ENCODE results near the gene CDC42BPA. TPM values are rescaled to one million over a fixed set of nuclear protein-coding genes. Genes with fewer than 3 reads are reported as not detected.

The CDC42BPA gene
- total RNA-seq, 1 experiment from 2014 or later, result 32.0 TPM

DNA sequence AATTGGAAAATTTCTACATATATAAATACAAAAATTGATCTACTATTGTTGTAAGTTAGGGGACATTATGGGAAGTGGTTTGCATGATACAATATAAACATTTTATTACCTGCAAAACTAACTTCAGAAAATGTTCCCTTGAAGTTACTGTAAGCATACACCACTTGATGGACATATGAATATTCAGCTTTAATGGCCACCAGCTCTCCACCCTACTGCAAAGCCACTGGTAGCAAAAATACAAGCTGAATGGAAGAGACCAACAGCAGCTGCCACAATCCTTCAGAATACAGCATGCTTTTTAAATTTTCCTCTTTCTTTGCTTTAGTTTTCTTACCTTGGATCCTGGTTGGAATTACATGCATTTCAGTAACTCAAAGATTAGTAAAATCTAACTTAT, 308.4 kb downstream of the CDC42BPA start:
- Histone ChIP-seq H3K9ac (ENCODE audit: low read length) (no peak overlapping the region), H4K20me1 (ENCODE audit: low read length) (no peaks in the 10 kb centered on the region), H3F3A (ENCODE audit: low read length, unreplicated experiment) (no peaks in the 10 kb centered on the region), H2AFZ (ENCODE audit: low read length) (no peak overlapping the region), H3K9me3 (ENCODE audit: low read length) (no peaks in the 10 kb centered on the region), H3K4me1 (ENCODE audit: insufficient read depth, low read length) (no peaks in the 10 kb centered on the region), H3K4me3 (ENCODE audit: low read length) (no peak overlapping the region), H3K27me3 (ENCODE audit: low read length) (no peaks in the 10 kb centered on the region), H3K27ac (ENCODE audit: low read length) (no peak overlapping the region), H3K9me2 (replicated peaks; ENCODE audit: low read length) (no peaks in the 10 kb centered on the region), H3K4me2 (ENCODE audit: low read length) (no peak overlapping the region), H3K36me3 (ENCODE audit: low read depth, low read length) (no peaks in the 10 kb centered on the region), H3K79me2 (ENCODE audit: low read length) (no peaks in the 10 kb centered on the region)
- no TSS peak for BruUV-seq (replicated peaks)
- TF ChIP-seq EZH2 (IDR thresholded peaks at IDR 0.05; ENCODE audit: low read length, unreplicated experiment) (no peak), EZH2phosphoT487 (IDR thresholded peaks at IDR 0.05; ENCODE audit: borderline replicate concordance, low read length) (no peak)
- TF ChIP-seq, protein P1, sequence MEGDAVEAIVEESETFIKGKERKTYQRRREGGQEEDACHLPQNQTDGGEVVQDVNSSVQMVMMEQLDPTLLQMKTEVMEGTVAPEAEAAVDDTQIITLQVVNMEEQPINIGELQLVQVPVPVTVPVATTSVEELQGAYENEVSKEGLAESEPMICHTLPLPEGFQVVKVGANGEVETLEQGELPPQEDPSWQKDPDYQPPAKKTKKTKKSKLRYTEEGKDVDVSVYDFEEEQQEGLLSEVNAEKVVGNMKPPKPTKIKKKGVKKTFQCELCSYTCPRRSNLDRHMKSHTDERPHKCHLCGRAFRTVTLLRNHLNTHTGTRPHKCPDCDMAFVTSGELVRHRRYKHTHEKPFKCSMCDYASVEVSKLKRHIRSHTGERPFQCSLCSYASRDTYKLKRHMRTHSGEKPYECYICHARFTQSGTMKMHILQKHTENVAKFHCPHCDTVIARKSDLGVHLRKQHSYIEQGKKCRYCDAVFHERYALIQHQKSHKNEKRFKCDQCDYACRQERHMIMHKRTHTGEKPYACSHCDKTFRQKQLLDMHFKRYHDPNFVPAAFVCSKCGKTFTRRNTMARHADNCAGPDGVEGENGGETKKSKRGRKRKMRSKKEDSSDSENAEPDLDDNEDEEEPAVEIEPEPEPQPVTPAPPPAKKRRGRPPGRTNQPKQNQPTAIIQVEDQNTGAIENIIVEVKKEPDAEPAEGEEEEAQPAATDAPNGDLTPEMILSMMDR (conservative IDR thresholded peaks at IDR 0.05; ENCODE audit: low read depth, low read length), result no peak
- DNase-seq (no peak), ATAC-seq (no peak)
- ChIA-PET POLR2A (ENCODE audit: unreplicated experiment) (no interaction called here), CTCF (interaction anchor here (0.6 kb wide), 1 partner anchor 314 kb away, joined by 4 read pairs; no protein-coding TSS in a partner anchor)
- intact Hi-C loops (cut with micrococcal nuclease), result no loop called here

DNA sequence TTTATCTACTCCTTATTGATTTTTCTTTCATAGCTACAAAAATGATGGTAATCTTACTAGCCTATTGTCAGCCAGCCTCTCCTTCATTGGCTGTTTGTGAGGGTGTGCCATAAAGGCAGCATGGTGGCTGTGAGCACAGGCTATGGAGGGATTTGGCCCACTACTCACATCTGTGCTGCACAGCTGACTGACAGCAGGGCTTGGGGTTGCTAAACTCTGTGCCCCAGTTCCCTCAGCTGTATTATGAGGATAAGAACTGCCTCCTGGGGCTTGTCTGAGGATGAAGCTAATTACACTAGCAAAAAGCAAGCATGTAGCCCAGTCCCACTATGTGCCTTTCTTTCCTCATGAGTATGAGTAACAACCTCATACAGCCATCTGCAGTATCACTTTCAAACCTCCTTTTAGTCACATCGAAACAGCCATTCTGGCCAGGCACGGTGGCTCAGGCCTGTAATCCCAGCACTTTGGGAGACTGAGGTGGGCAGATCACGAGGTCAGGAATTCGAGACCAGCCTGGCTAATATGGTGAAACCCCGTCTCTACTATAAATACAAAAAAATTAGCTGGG, 312.0 kb downstream of the CDC42BPA start:
- no peak overlapping the region for H3K4me3 ChIP-seq (ENCODE audit: low read length)
- no peak for ATAC-seq
- no TSS peak for BruUV-seq (replicated peaks)

DNA sequence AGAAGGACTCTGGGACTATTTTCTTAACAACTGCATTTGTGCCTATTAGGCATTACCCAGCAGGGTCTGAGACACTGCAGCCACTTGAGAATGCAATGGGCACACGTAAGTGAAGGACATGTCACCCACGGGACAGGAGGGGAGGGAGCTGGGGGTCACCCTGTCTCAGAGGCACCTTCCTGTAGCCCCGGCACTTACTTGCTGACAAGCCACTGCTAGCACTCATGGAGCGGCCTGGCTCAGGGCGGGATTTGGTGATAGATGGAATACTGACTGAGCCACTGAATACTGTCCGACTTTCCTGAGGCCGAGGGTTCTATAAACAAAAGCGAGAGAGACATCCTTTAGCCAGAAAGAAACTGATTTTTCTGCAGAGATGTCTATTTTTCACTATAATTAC, 313.5 kb downstream of the CDC42BPA start:
- TF ChIP-seq, protein P1 (conservative IDR thresholded peaks at IDR 0.05; ENCODE audit: low read depth, low read length), result no peak
- TF ChIP-seq EZH2phosphoT487 (IDR thresholded peaks at IDR 0.05; ENCODE audit: borderline replicate concordance, low read length) (no peak), EZH2 (IDR thresholded peaks at IDR 0.05; ENCODE audit: low read length, unreplicated experiment) (no peak)
- Histone ChIP-seq H3K9ac (ENCODE audit: low read length) (no peak overlapping the region), H4K20me1 (ENCODE audit: low read length) (no peaks in the 10 kb centered on the region), H3K9me3 (ENCODE audit: low read length) (no peaks in the 10 kb centered on the region), H3K9me2 (replicated peaks; ENCODE audit: low read length) (no peaks in the 10 kb centered on the region), H3K36me3 (ENCODE audit: low read depth, low read length) (no peaks in the 10 kb centered on the region), H3K4me2 (ENCODE audit: low read length) (no peak overlapping the region), H3K27ac (ENCODE audit: low read length) (no peak overlapping the region), H2AFZ (ENCODE audit: low read length) (no peak overlapping the region), H3K79me2 (ENCODE audit: low read length) (no peaks in the 10 kb centered on the region), H3K27me3 (ENCODE audit: low read length) (no peaks in the 10 kb centered on the region), H3F3A (ENCODE audit: low read length, unreplicated experiment) (no peaks in the 10 kb centered on the region), H3K4me3 (ENCODE audit: low read length) (no peak overlapping the region), H3K4me1 (ENCODE audit: insufficient read depth, low read length) (no peaks in the 10 kb centered on the region)
- no peak for ATAC-seq
- no peak for DNase-seq
- no TSS peak for BruUV-seq (replicated peaks)
- ChIA-PET POLR2A (ENCODE audit: unreplicated experiment) (no interaction called here), CTCF (no interaction called here)
- intact Hi-C loops (cut with micrococcal nuclease), result no loop called here

More for the DNA sequence above, 312.0 kb downstream of the CDC42BPA start:
- Histone ChIP-seq H4K20me1 (ENCODE audit: low read length) (no peaks in the 10 kb centered on the region), H2AFZ (ENCODE audit: low read length) (no peak overlapping the region), H3K4me1 (ENCODE audit: insufficient read depth, low read length) (no peaks in the 10 kb centered on the region), H3K4me2 (ENCODE audit: low read length) (no peak overlapping the region), H3K9me3 (ENCODE audit: low read length) (no peaks in the 10 kb centered on the region), H3K9me2 (replicated peaks; ENCODE audit: low read length) (no peaks in the 10 kb centered on the region), H3K27ac (ENCODE audit: low read length) (no peak overlapping the region), H3F3A (ENCODE audit: low read length, unreplicated experiment) (no peaks in the 10 kb centered on the region), H3K9ac (ENCODE audit: low read length) (no peak overlapping the region), H3K36me3 (ENCODE audit: low read depth, low read length) (no peaks in the 10 kb centered on the region), H3K79me2 (ENCODE audit: low read length) (no peaks in the 10 kb centered on the region), H3K27me3 (ENCODE audit: low read length) (no peaks in the 10 kb centered on the region)
- POLR2A ChIA-PET (ENCODE audit: unreplicated experiment), result no interaction called here
- TF ChIP-seq EZH2phosphoT487 (IDR thresholded peaks at IDR 0.05; ENCODE audit: borderline replicate concordance, low read length) (no peak), EZH2 (IDR thresholded peaks at IDR 0.05; ENCODE audit: low read length, unreplicated experiment) (no peak)
- TF ChIP-seq, protein P1 (conservative IDR thresholded peaks at IDR 0.05; ENCODE audit: low read depth, low read length), result no peak
- DNase-seq, result no peak
- intact Hi-C loops (cut with micrococcal nuclease), result no loop called here
- CTCF ChIA-PET, result no interaction called here
